ENCODE data around the gene ADARB2. TPM values are rescaled to one million over a fixed set of nuclear protein-coding genes. Genes with fewer than 3 reads are reported as not detected.

The ADARB2 gene
- total RNA-seq, 2 donors from 2014 or later, result 1.1 to 1.8 TPM

DNA sequence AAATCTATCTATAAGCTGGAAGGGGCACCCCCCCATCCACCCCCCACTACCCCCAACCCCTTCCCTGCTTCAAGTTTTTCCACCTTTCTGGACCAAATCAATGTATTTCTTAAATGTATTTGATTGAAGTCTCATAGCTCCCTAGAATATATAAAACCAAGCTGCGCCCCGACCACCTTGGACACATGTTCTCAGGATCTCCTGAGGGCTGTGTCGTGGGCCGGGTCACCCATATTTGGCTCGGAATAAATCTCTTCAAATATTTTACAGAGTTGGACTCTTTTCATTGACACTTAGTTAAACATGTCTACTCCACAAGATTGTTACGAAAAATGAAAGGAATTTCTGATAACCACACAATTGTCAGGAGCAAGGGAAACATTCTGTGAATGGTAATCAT, 215.6 kb downstream of the ADARB2 start:
- Histone ChIP-seq H3K9me3 (ENCODE audit: control insufficient read depth, low read length) (no peaks in the 10 kb centered on the region), H3K4me1 (ENCODE audit: control insufficient read depth, insufficient read depth, low read length) (peaks cover 2% of the 10 kb centered on the region), H3K36me3 (ENCODE audit: control insufficient read depth, insufficient read depth, low read length) (no peaks in the 10 kb centered on the region), H3K27me3 (ENCODE audit: control insufficient read depth, insufficient read depth, low read length, poor library complexity, severe bottlenecking) (no peaks in the 10 kb centered on the region), H3K27ac (ENCODE audit: low read depth, low read length) (no peak overlapping the region), H3K9ac (ENCODE audit: extremely low read depth, low read length, poor library complexity, severe bottlenecking) (no peak overlapping the region), H3K4me3 (ENCODE audit: low read length) (no peak overlapping the region)
- WGBS, 2 experiments (ENCODE audit: insufficient coverage in 1 of 2, insufficient read length in 1 of 2), result 90 to 97% methylated on average over 5 to 6 of the region's 6 CpGs
- DNase-seq, result no peak
- H3K36me3 Mint-ChIP-seq (ENCODE audit: low read depth), result no peaks in the 10 kb centered on the region
- TF ChIP-seq CTCF (conservative IDR thresholded peaks at IDR 0.05), result no peak
- no peaks in the 10 kb centered on the region for H3K9me3 Mint-ChIP-seq
- no peak overlapping the region for H3K27ac Mint-ChIP-seq
- no peak overlapping the region for H3K4me3 Mint-ChIP-seq
- H3K27me3 Mint-ChIP-seq (ENCODE audit: insufficient read depth), result peaks cover 3% of the 10 kb centered on the region
- H3K4me1 Mint-ChIP-seq, result peaks cover 25% of the 10 kb centered on the region

GRCh38 chr10:1520909-1521565, 216.3 kb downstream of the ADARB2 start:
- Mint-ChIP-seq H3K4me1 (peaks cover 25% of the 10 kb centered on the region), H3K27ac (peak overlapping the region; percentile 66), H3K9me3 (no peaks in the 10 kb centered on the region), H3K36me3 (ENCODE audit: low read depth) (no peaks in the 10 kb centered on the region), H3K4me3 (no peak overlapping the region), H3K27me3 (ENCODE audit: insufficient read depth) (peaks cover 3% of the 10 kb centered on the region)
- no peak overlapping the region for H3K27ac ChIP-seq (ENCODE audit: low read depth, low read length)
- no peaks in the 10 kb centered on the region for H3K9me3 ChIP-seq (ENCODE audit: control insufficient read depth, low read length)
- H3K36me3 ChIP-seq (ENCODE audit: control insufficient read depth, insufficient read depth, low read length), result no peaks in the 10 kb centered on the region
- H3K9ac ChIP-seq (ENCODE audit: extremely low read depth, low read length, poor library complexity, severe bottlenecking), result no peak overlapping the region
- 81 to 84% methylated on average over 8 to 14 of the region's 14 CpGs for WGBS, 2 experiments (ENCODE audit: insufficient coverage in 1 of 2, insufficient read length in 1 of 2)
- H3K4me3 ChIP-seq (ENCODE audit: low read length), result no peak overlapping the region
- TF ChIP-seq CTCF (conservative IDR thresholded peaks at IDR 0.05), result no peak
- peaks cover 2% of the 10 kb centered on the region for H3K4me1 ChIP-seq (ENCODE audit: control insufficient read depth, insufficient read depth, low read length)
- peak; percentile 51 for DNase-seq
- H3K27me3 ChIP-seq (ENCODE audit: control insufficient read depth, insufficient read depth, low read length, poor library complexity, severe bottlenecking), result no peaks in the 10 kb centered on the region

GRCh38 chr10:1519391-1519790, 217.9 kb downstream of the ADARB2 start:
- Mint-ChIP-seq H3K27ac (no peak overlapping the region), H3K9me3 (peaks cover 4% of the 10 kb centered on the region), H3K27me3 (ENCODE audit: insufficient read depth) (peaks cover 3% of the 10 kb centered on the region), H3K4me3 (no peak overlapping the region), H3K36me3 (ENCODE audit: low read depth) (no peaks in the 10 kb centered on the region), H3K4me1 (peaks cover 25% of the 10 kb centered on the region)
- H3K27ac ChIP-seq (ENCODE audit: low read depth, low read length), result no peak overlapping the region
- peak; percentile 20 for DNase-seq
- H3K9me3 ChIP-seq (ENCODE audit: control insufficient read depth, low read length), result no peaks in the 10 kb centered on the region
- no peak overlapping the region for H3K4me3 ChIP-seq (ENCODE audit: low read length)
- no peaks in the 10 kb centered on the region for H3K27me3 ChIP-seq (ENCODE audit: control insufficient read depth, insufficient read depth, low read length, poor library complexity, severe bottlenecking)
- H3K36me3 ChIP-seq (ENCODE audit: control insufficient read depth, insufficient read depth, low read length), result no peaks in the 10 kb centered on the region
- peaks cover 2% of the 10 kb centered on the region for H3K4me1 ChIP-seq (ENCODE audit: control insufficient read depth, insufficient read depth, low read length)
- no peak overlapping the region for H3K9ac ChIP-seq (ENCODE audit: extremely low read depth, low read length, poor library complexity, severe bottlenecking)
- 94 to 100% methylated on average over 3 to 6 of the region's 6 CpGs for WGBS, 2 experiments (ENCODE audit: insufficient coverage in 1 of 2, insufficient read length in 1 of 2)
- no peak for TF ChIP-seq CTCF (conservative IDR thresholded peaks at IDR 0.05)
